Measurements from ENCODE around the gene DENND2C. TPM values are rescaled to one million over a fixed set of nuclear protein-coding genes. Genes with fewer than 3 reads are reported as not detected.

Gene DENND2C
- total RNA-seq, 2 donors from 2014 or later = 25.6 to 40.3 TPM

GRCh38 chr1:114641377-114641776 lies 28.5 kb downstream of the DENND2C start:
- Mint-ChIP-seq H3K36me3 (ENCODE audit: low read depth) (peaks cover 19% of the 10 kb centered on the region), H3K4me3 (no peak overlapping the region)

GRCh38 chr1:114638910-114639309 lies 30.9 kb downstream of the DENND2C start:
- WGBS, 2 experiments (ENCODE audit: insufficient coverage in 1 of 2, insufficient read length in 1 of 2) = 61% methylated on average over 3 of the region's 3 CpGs; no CpG with 5 or more reads in 1 of the 2 experiments
- Mint-ChIP-seq H3K9me3 (peaks cover 10% of the 10 kb centered on the region), H3K27ac (no peak overlapping the region)

More at GRCh38 chr1:114641377-114641776, 28.5 kb downstream of the DENND2C start:
- Histone ChIP-seq H3K36me3 (ENCODE audit: control insufficient read depth, insufficient read depth, low read length) (peaks cover 5% of the 10 kb centered on the region), H3K4me3 (ENCODE audit: low read length) (no peak overlapping the region), H3K27me3 (ENCODE audit: control insufficient read depth, insufficient read depth, low read length, poor library complexity, severe bottlenecking) (peaks cover 14% of the 10 kb centered on the region), H3K9me3 (ENCODE audit: control insufficient read depth, low read length) (peaks cover 11% of the 10 kb centered on the region), H3K27ac (ENCODE audit: low read depth, low read length) (no peak overlapping the region), H3K9ac (ENCODE audit: extremely low read depth, low read length, poor library complexity, severe bottlenecking) (no peak overlapping the region), H3K4me1 (ENCODE audit: control insufficient read depth, insufficient read depth, low read length) (peaks cover 4% of the 10 kb centered on the region)
- DNase-seq = no peak
- TF ChIP-seq, protein P1, sequence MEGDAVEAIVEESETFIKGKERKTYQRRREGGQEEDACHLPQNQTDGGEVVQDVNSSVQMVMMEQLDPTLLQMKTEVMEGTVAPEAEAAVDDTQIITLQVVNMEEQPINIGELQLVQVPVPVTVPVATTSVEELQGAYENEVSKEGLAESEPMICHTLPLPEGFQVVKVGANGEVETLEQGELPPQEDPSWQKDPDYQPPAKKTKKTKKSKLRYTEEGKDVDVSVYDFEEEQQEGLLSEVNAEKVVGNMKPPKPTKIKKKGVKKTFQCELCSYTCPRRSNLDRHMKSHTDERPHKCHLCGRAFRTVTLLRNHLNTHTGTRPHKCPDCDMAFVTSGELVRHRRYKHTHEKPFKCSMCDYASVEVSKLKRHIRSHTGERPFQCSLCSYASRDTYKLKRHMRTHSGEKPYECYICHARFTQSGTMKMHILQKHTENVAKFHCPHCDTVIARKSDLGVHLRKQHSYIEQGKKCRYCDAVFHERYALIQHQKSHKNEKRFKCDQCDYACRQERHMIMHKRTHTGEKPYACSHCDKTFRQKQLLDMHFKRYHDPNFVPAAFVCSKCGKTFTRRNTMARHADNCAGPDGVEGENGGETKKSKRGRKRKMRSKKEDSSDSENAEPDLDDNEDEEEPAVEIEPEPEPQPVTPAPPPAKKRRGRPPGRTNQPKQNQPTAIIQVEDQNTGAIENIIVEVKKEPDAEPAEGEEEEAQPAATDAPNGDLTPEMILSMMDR (conservative IDR thresholded peaks at IDR 0.05) = no peak
- H3K9me3 Mint-ChIP-seq = peaks cover 10% of the 10 kb centered on the region
- WGBS, 2 experiments (ENCODE audit: insufficient coverage in 1 of 2, insufficient read length in 1 of 2) = 80 to 94% methylated on average over 1 to 2 of the region's 2 CpGs
- H3K4me1 Mint-ChIP-seq = peaks cover 22% of the 10 kb centered on the region
- H3K27ac Mint-ChIP-seq = no peak overlapping the region
- peaks cover 42% of the 10 kb centered on the region for H3K27me3 Mint-ChIP-seq (ENCODE audit: insufficient read depth)

DNA sequence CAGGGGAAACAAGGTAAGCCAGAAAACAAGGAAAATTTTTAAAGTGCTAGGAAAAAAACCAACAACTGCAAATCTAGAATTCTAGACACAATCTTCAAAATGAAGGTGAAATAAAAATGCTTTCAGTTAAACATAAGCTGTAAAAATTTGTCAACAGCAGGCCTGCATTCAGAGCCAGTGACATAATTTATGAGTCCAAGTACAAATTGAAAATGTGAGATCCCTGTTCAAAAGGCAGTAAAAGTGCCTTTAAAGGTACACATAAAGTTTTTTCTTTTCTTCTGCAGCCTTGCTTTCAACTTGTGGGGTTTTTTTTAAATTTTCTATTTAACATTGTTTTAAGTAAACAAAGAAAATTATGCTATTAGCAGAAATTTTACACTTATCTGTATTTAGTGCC lies 37.4 kb downstream of the DENND2C start:
- peaks cover 8% of the 10 kb centered on the region for H3K36me3 Mint-ChIP-seq (ENCODE audit: low read depth)
- H3K4me3 Mint-ChIP-seq = no peak overlapping the region
- no peaks in the 10 kb centered on the region for H3K4me1 ChIP-seq (ENCODE audit: control insufficient read depth, insufficient read depth, low read length)
- DNase-seq = no peak
- H3K9me3 Mint-ChIP-seq = no peaks in the 10 kb centered on the region
- no peak overlapping the region for H3K27ac Mint-ChIP-seq
- H3K9me3 ChIP-seq (ENCODE audit: control insufficient read depth, low read length) = no peaks in the 10 kb centered on the region
- H3K4me1 Mint-ChIP-seq = no peaks in the 10 kb centered on the region
- no peak overlapping the region for H3K9ac ChIP-seq (ENCODE audit: extremely low read depth, low read length, poor library complexity, severe bottlenecking)
- no peak overlapping the region for H3K4me3 ChIP-seq (ENCODE audit: low read length)
- H3K36me3 ChIP-seq (ENCODE audit: control insufficient read depth, insufficient read depth, low read length) = no peaks in the 10 kb centered on the region
- no peaks in the 10 kb centered on the region for H3K27me3 ChIP-seq (ENCODE audit: control insufficient read depth, insufficient read depth, low read length, poor library complexity, severe bottlenecking)
- H3K27me3 Mint-ChIP-seq (ENCODE audit: insufficient read depth) = peaks cover 7% of the 10 kb centered on the region
- TF ChIP-seq, protein P1 (conservative IDR thresholded peaks at IDR 0.05) = no peak
- H3K27ac ChIP-seq (ENCODE audit: low read depth, low read length) = no peak overlapping the region

More at GRCh38 chr1:114638910-114639309, 30.9 kb downstream of the DENND2C start:
- peaks cover 36% of the 10 kb centered on the region for H3K27me3 Mint-ChIP-seq (ENCODE audit: insufficient read depth)
- peaks cover 14% of the 10 kb centered on the region for H3K4me1 Mint-ChIP-seq
- Histone ChIP-seq H3K4me3 (ENCODE audit: low read length) (no peak overlapping the region), H3K4me1 (ENCODE audit: control insufficient read depth, insufficient read depth, low read length) (peaks cover 4% of the 10 kb centered on the region), H3K27me3 (ENCODE audit: control insufficient read depth, insufficient read depth, low read length, poor library complexity, severe bottlenecking) (peaks cover 14% of the 10 kb centered on the region), H3K27ac (ENCODE audit: low read depth, low read length) (no peak overlapping the region), H3K36me3 (ENCODE audit: control insufficient read depth, insufficient read depth, low read length) (peaks cover 5% of the 10 kb centered on the region), H3K9me3 (ENCODE audit: control insufficient read depth, low read length) (peaks cover 11% of the 10 kb centered on the region), H3K9ac (ENCODE audit: extremely low read depth, low read length, poor library complexity, severe bottlenecking) (no peak overlapping the region)
- peaks cover 20% of the 10 kb centered on the region for H3K36me3 Mint-ChIP-seq (ENCODE audit: low read depth)
- no peak for DNase-seq
- TF ChIP-seq, protein P1 (conservative IDR thresholded peaks at IDR 0.05) = no peak
- H3K4me3 Mint-ChIP-seq = no peak overlapping the region

Measured in endodermal cell (in vitro differentiated cells).